OCI-LY3 (cell line): ENCODE measurements around the gene MARCKSL1.

Experiments
- H2AFZ ChIP-seq: fragments of 200-600, 300-600 bp; shearing (Covaris generic); 2 replicates; pipeline ENCODE4 v1.6.0; 2014; ENCODE audit warnings: antibody characterized with exemption, low read depth, low read length
- H3K27ac ChIP-seq: fragments of 200-600, 300-600 bp; sonication (generic); 2 replicates; pipeline ENCODE4 v1.5.1; 2014; ENCODE audit warnings: mild to moderate bottlenecking, low read length, moderate library complexity, mixed read lengths
- H3K27me3 ChIP-seq: fragments of 200-600, 300-600 bp; sonication (generic); 2 replicates; pipeline ENCODE4 v1.6.1; 2014; ENCODE audit warnings: low read depth, low read length, mixed read lengths
- H3K36me3 ChIP-seq: fragments of 200-600, 300-600 bp; sonication (generic); replicated peaks from 2 replicates; pipeline ENCODE3; 2014; ENCODE audit warnings: low read depth, low read length, mixed read lengths
- H3K4me1 ChIP-seq: fragments of 300-600, 200-600 bp; sonication (generic); 2 replicates; pipeline ENCODE4 v1.6.1; 2014; ENCODE audit warnings: low read length, mixed read lengths
- H3K4me2 ChIP-seq: fragments of 200-600, 300-600 bp; sonication (generic); 2 replicates; pipeline ENCODE4 v1.6.1; 2014; ENCODE audit warnings: low read length, mixed read lengths
- H3K4me3 ChIP-seq: fragments of 300-600, 200-600 bp; sonication (generic); 2 replicates; pipeline ENCODE4 v1.5.1; 2014; ENCODE audit warnings: antibody characterized with exemption, mild to moderate bottlenecking, low read length, moderate library complexity
- H3K79me2 ChIP-seq: fragments of 300-600, 200-600 bp; shearing (Covaris generic); 2 replicates; pipeline ENCODE4 v1.6.1; 2014; ENCODE audit warnings: mild to moderate bottlenecking, low read length, mixed read lengths
- H3K9ac ChIP-seq: fragments of 300-600, 200-600 bp; shearing (Covaris generic); 2 replicates; pipeline ENCODE4 v1.6.0; 2014; ENCODE audit warnings: mild to moderate bottlenecking, low read length, moderate library complexity
- H3K9me3 ChIP-seq: fragments of 200-600, 300-600 bp; shearing (Covaris generic); 2 replicates; pipeline ENCODE4 v1.6.1; 2014; ENCODE audit warnings: low read length, mixed read lengths; ENCODE audit not compliant: insufficient read depth
- H4K20me1 ChIP-seq: fragments of 200-600, 300-600 bp; sonication (generic); 2 replicates; pipeline ENCODE4 v1.6.1; 2016; ENCODE audit warnings: low read length, mixed read lengths; ENCODE audit not compliant: insufficient read depth
- CTCF ChIP-seq: fragments of 200-600, 300-600 bp; sonication (generic); IDR thresholded peaks from 2 replicates; pipeline ENCODE4 v1.5.1; 2014; ENCODE audit warnings: antibody characterized with exemption, low read length, low read depth
- EZH2phosphoT487 ChIP-seq: fragments of 200-600 bp; shearing (Covaris generic); IDR thresholded peaks from 2 replicates; pipeline ENCODE4 v1.6.1; 2018; ENCODE audit warnings: antibody characterized with exemption, mixed run types, low read depth

The MARCKSL1 gene

GRCh38 chr1:32307324-32307723 lies 28.7 kb downstream of the MARCKSL1 start:
- Histone ChIP-seq H3K27me3 (no peaks in the 10 kb centered on the region), H3K4me1 (peaks cover 23% of the 10 kb centered on the region), H3K36me3 (peaks cover 39% of the 10 kb centered on the region), H2AFZ (no peak overlapping the region), H3K79me2 (peaks cover 63% of the 10 kb centered on the region), H3K9ac (no peak overlapping the region), H3K9me3 (no peaks in the 10 kb centered on the region; the same call in 1 of the 2 replicates), H3K27ac (0 out of 2 replicates have a peak overlapping the region, but pooled peaks have one; percentile 50), H3K4me3 (no peak overlapping the region), H3K4me2 (peak overlapping the region; percentile 11; the same call in 1 of the 2 replicates), H4K20me1 (peaks cover 4% of the 10 kb centered on the region; the same call in 1 of the 2 replicates)
- TF ChIP-seq CTCF (no peak), EZH2phosphoT487 (no peak)

- Histone ChIP-seq H3K4me3 (no peak overlapping the region), H4K20me1 (peaks cover 10% of the 10 kb centered on the region; the same call in 1 of the 2 replicates), H3K4me2 (no peak overlapping the region), H3K4me1 (peaks cover 23% of the 10 kb centered on the region), H3K27me3 (no peaks in the 10 kb centered on the region), H3K27ac (no peak overlapping the region), H3K36me3 (peaks cover 39% of the 10 kb centered on the region), H3K79me2 (peaks cover 60% of the 10 kb centered on the region), H3K9ac (no peak overlapping the region), H2AFZ (no peak overlapping the region), H3K9me3 (no peaks in the 10 kb centered on the region; the same call in 1 of the 2 replicates)
- no peak for TF ChIP-seq CTCF
- TF ChIP-seq EZH2phosphoT487, result no peak
These were observed 30.7 kb downstream of the MARCKSL1 start for GRCh38 chr1:32305310-32305709.

- H3K36me3 ChIP-seq, result peaks cover 39% of the 10 kb centered on the region
- H3K4me2 ChIP-seq, result no peak overlapping the region
- no peak overlapping the region for H3K4me3 ChIP-seq
- peaks cover 12% of the 10 kb centered on the region; the same call in 1 of the 2 replicates for H4K20me1 ChIP-seq
- peaks cover 19% of the 10 kb centered on the region for H3K4me1 ChIP-seq
- H3K79me2 ChIP-seq, result peaks cover 62% of the 10 kb centered on the region
- no peaks in the 10 kb centered on the region; the same call in 1 of the 2 replicates for H3K9me3 ChIP-seq
- H3K9ac ChIP-seq, result no peak overlapping the region
- TF ChIP-seq CTCF, result no peak
- no peak for TF ChIP-seq EZH2phosphoT487
- H3K27ac ChIP-seq, result no peak overlapping the region
- no peak overlapping the region for H2AFZ ChIP-seq
- no peaks in the 10 kb centered on the region for H3K27me3 ChIP-seq
These were observed 31.9 kb downstream of the MARCKSL1 start for GRCh38 chr1:32303997-32304622.

GRCh38 chr1:32303358-32303757 lies 32.7 kb downstream of the MARCKSL1 start:
- Histone ChIP-seq H3K4me1 (peaks cover 13% of the 10 kb centered on the region), H3K79me2 (peaks cover 60% of the 10 kb centered on the region), H3K9ac (no peak overlapping the region), H3K27ac (no peak overlapping the region), H3K36me3 (peaks cover 39% of the 10 kb centered on the region), H3K4me3 (no peak overlapping the region), H3K27me3 (no peaks in the 10 kb centered on the region), H3K4me2 (no peak overlapping the region), H2AFZ (no peak overlapping the region), H3K9me3 (no peaks in the 10 kb centered on the region; the same call in 1 of the 2 replicates), H4K20me1 (peaks cover 10% of the 10 kb centered on the region; the same call in 1 of the 2 replicates)
- TF ChIP-seq EZH2phosphoT487, result no peak
- no peak for TF ChIP-seq CTCF
